ENCODE data around the gene FUOM. TPM values are rescaled to one million over a fixed set of nuclear protein-coding genes. Genes with fewer than 3 reads are reported as not detected.

The FUOM gene, protein sequence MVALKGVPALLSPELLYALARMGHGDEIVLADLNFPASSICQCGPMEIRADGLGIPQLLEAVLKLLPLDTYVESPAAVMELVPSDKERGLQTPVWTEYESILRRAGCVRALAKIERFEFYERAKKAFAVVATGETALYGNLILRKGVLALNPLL
- total RNA-seq (2011; cell fraction: chromatin; rRNA removed; ENCODE audit: low replicate concordance), result 10.6 and 28.4 TPM in 2 replicates
- total RNA-seq (2011; cell fraction: nucleolus; rRNA removed), result 42.5 and 54.1 TPM in 2 replicates
- 19.0 and 24.0 TPM in 2 replicates for total RNA-seq (2011; cell fraction: nucleoplasm; rRNA removed)
- 89.7 and 91.1 TPM in 2 replicates for total RNA-seq (2014; rRNA removed)
- total RNA-seq (2014; rRNA removed; fragmentation: Illumina TruSeq; extraction: Trizol), result 8.6 and 14.0 TPM in 2 replicates
- total RNA-seq (2015; rRNA removed; fragmentation: Illumina TruSeq; extraction: Trizol), result 26.7 and 27.0 TPM in 2 replicates
- 47.8 and 61.2 TPM in 2 replicates for total RNA-seq (2021)
- polyA plus RNA-seq (2011; rRNA removed), result 27.4 and 31.3 TPM in 2 replicates
- 39.9 and 94.4 TPM in 2 replicates for polyA plus RNA-seq (2011; cell fraction: cytosol; rRNA removed)
- polyA plus RNA-seq (2011; cell fraction: nucleus; rRNA removed), result 29.5 and 49.3 TPM in 2 replicates
- 22.3 and 26.8 TPM in 2 replicates for polyA plus RNA-seq (2012)
- polyA plus RNA-seq (2014; fragmentation: Illumina TruSeq; extraction: Trizol), result 20.4 and 34.6 TPM in 2 replicates
- 10 to 100 TPM in 1 of 2 experiments, 1 to 10 TPM in 1; 1.8 to 14.4 TPM for polyA plus RNA-seq (2014; fragmentation: Nextera tagmentation; extraction: Ambion mirVana)
- 96.1 and 108 TPM in 2 replicates for polyA plus RNA-seq (2014; rRNA removed)
- polyA minus RNA-seq (2011; rRNA and poly(A)+ RNA removed), result 2.1 and 4.9 TPM in 2 replicates
- 7.0 and 9.8 TPM in 2 replicates for polyA minus RNA-seq (2011; cell fraction: cytosol; rRNA and poly(A)+ RNA removed)
- 38.7 and 48.6 TPM in 2 replicates for polyA minus RNA-seq (2011; cell fraction: nucleus; rRNA and poly(A)+ RNA removed)
- Bru-seq, nascent RNA, result percentile 73 among the genes with signal in this experiment
- BruChase-seq, experiment 1, labeled RNA remaining after a 2-hour chase, result percentile 53 among the genes with signal in this experiment
- BruChase-seq, experiment 2, labeled RNA remaining after a 6-hour chase, result percentile 53 among the genes with signal in this experiment
- long read RNA-seq, experiment 1, transcript FUOM-201 (6 exons, 709 nt), result major isoform, 19 of 48 reads
- long read RNA-seq, experiment 1, transcript FUOM-203 (6 exons, 762 nt), result minor isoform, 6 of 48 reads
- long read RNA-seq, experiment 1, partial matches to known transcripts, result 9 of 48 reads
- long read RNA-seq, experiment 1, other reads (novel, unspliced or antisense), result 10 of 48 reads
- long read RNA-seq, experiment 2, transcript FUOM-201 (6 exons, 709 nt), result major isoform, 31 of 56 reads
- long read RNA-seq, experiment 2, transcript FUOM-203 (6 exons, 762 nt), result minor isoform, 8 of 56 reads
- long read RNA-seq, experiment 2, partial matches to known transcripts, result 9 of 56 reads
- long read RNA-seq, experiment 2, other reads (novel, unspliced or antisense), result 6 of 56 reads
- long read RNA-seq, experiment 3, transcript FUOM-203 (6 exons, 762 nt), result major isoform, 10 of 29 reads
- long read RNA-seq, experiment 3, transcript FUOM-201 (6 exons, 709 nt), result major isoform, 10 of 29 reads
- long read RNA-seq, experiment 3, partial matches to known transcripts, result 4 of 29 reads
- long read RNA-seq, experiment 3, other reads (novel, unspliced or antisense), result 3 of 29 reads

DNA sequence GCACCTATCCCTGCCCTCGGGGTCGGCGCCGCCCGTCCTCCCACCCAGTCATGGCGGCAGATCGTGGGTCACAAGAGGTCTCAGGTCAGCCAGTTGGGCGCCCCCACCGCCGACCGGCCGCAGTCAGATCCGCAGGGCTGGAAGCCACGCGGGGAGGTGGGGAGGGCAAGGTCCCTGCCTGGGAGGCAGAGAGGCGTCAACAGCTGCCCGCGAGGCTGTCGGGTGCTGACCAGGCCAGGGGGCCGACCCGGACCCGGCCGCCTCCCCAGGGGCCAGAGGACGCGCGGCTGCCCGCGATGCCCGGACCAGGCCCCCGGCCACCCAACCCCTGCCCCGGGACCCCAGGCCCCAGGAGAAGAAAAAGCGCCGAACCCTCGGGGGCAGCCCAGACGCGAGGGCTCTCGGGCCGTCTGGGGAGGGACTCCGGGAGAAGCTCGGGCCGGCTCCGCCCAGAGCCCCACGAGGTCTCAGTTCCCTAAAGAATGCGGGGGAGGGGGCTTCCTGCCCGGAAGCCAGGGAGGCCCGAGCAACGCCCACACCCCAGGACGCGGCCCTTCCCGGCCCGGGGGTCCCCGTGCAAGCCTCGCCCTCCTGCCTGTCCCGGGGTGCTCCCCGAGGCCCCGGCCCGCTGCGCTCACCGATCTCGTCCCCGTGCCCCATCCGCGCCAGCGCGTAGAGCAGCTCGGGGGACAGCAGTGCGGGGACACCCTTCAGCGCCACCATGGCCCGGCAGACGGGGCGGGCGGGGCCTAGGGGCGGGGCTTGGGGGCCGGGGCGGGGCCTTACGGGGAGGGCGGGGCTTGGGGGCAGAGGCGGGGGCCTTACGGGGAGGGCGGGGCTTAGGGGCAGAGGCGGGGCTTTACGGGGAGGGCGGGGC is at the start of gene FUOM:
Gene FUOM (minus strand): TSS at position 735 of the 877 bp plus-strand sequence. CDS start 12 bp downstream, at position 723.
- Histone ChIP-seq H3K4me3 (peak within 1 kb of the TSS; percentile 66), H4K20me1 (replicated peaks; ENCODE audit: control insufficient read depth, insufficient read depth, low read length) (no peaks in the 10 kb centered on the region), H3K79me2 (ENCODE audit: control insufficient read depth, insufficient read depth, low read length) (peaks cover 12% of the 10 kb centered on the region), H3K4me2 (ENCODE audit: insufficient read depth, low read length) (peak within 1 kb of the TSS; percentile 74), H3K9ac (ENCODE audit: insufficient read depth in 1 of 2, low read depth in 2 of 2, low read length in 2 of 2) (peak within 1 kb of the TSS; percentile 74 to 91), H3K9me3 (replicated peaks; ENCODE audit: control insufficient read depth, insufficient read depth, low read depth, low read length) (no peaks in the 10 kb centered on the region), H3K27ac (ENCODE audit: extremely low read depth, low read depth, low read length) (peak within 1 kb of the TSS; percentile 81), H3K27me3 (ENCODE audit: control insufficient read depth in 2 of 2, insufficient read depth in 2 of 2, low read length in 2 of 2) (no peaks in the 10 kb centered on the region), H3K9me1 (ENCODE audit: control insufficient read depth, insufficient read depth, low read length) (no peaks in the 10 kb centered on the region), H3K36me3 (ENCODE audit: control insufficient read depth, insufficient read depth, low read length) (peaks cover 21% of the 10 kb centered on the region; the same call in 1 of the 3 replicates), H2AFZ (ENCODE audit: low read depth, low read length) (peak within 1 kb of the TSS; percentile 79), H3K4me1 (replicated peaks in 1 of 2; ENCODE audit: control insufficient read depth in 2 of 2, insufficient read depth in 2 of 2, low read length in 2 of 2) (peaks cover 15 to 61% of the 10 kb centered on the region in 2 experiments)
- POLR2A ChIA-PET, result no interaction called here
- peak; percentile 83 for ATAC-seq
- WGBS (ENCODE audit: insufficient coverage, low coverage, missing lambda C conversion rate), result 0% methylated on average over 4 of the region's 83 CpGs
- intact Hi-C loops (cut with micrococcal nuclease) (loop anchor here (5.0 kb wide), 1 partner anchor 35 kb away; the partner anchor contains the start of gene MTG1), in situ Hi-C loops (cut with MboI) (no loop called here)
- no peak for FAIRE-seq
- BruUV-seq (replicated peaks), result no TSS peak
- peak; percentile 73 to 95 (median 86) for DNase-seq (ENCODE audit: extremely low read depth in 1 of 4, low spot score in 3 of 4)
- CTCF ChIA-PET (ENCODE audit: low intra/inter-chr PET ratio), result no interaction called here
- TF ChIP-seq NR2C2 (CRISPR knock-in tag; IDR thresholded peaks at IDR 0.05), result no peak
- peak; percentile 60 for TF ChIP-seq NR2C2 (tag; IDR thresholded peaks at IDR 0.05)
- TF ChIP-seq, protein P1, sequence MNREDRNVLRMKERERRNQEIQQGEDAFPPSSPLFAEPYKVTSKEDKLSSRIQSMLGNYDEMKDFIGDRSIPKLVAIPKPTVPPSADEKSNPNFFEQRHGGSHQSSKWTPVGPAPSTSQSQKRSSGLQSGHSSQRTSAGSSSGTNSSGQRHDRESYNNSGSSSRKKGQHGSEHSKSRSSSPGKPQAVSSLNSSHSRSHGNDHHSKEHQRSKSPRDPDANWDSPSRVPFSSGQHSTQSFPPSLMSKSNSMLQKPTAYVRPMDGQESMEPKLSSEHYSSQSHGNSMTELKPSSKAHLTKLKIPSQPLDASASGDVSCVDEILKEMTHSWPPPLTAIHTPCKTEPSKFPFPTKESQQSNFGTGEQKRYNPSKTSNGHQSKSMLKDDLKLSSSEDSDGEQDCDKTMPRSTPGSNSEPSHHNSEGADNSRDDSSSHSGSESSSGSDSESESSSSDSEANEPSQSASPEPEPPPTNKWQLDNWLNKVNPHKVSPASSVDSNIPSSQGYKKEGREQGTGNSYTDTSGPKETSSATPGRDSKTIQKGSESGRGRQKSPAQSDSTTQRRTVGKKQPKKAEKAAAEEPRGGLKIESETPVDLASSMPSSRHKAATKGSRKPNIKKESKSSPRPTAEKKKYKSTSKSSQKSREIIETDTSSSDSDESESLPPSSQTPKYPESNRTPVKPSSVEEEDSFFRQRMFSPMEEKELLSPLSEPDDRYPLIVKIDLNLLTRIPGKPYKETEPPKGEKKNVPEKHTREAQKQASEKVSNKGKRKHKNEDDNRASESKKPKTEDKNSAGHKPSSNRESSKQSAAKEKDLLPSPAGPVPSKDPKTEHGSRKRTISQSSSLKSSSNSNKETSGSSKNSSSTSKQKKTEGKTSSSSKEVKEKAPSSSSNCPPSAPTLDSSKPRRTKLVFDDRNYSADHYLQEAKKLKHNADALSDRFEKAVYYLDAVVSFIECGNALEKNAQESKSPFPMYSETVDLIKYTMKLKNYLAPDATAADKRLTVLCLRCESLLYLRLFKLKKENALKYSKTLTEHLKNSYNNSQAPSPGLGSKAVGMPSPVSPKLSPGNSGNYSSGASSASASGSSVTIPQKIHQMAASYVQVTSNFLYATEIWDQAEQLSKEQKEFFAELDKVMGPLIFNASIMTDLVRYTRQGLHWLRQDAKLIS (CRISPR knock-in tag; IDR thresholded peaks at IDR 0.05), result 0 out of 2 replicates have a peak, but pooled peaks have one; percentile 47
- TF ChIP-seq ZNF263 (CRISPR knock-in tag; IDR thresholded peaks at IDR 0.05; ENCODE audit: borderline replicate concordance), result 0 out of 2 replicates have a peak, but pooled peaks have one; percentile 33
- TF ChIP-seq HDAC8 (tag; IDR thresholded peaks at IDR 0.05), result no peak
- peak; percentile 30 for TF ChIP-seq CCNT2 (IDR thresholded peaks at IDR 0.05; ENCODE audit: borderline replicate concordance, extremely low read depth, insufficient read length, low read depth, low read length)
- peak; percentile 45; the same call in 1 of the 2 replicates for TF ChIP-seq MYC (IDR thresholded peaks at IDR 0.05; ENCODE audit: low read depth, low read length)
- TF ChIP-seq MYC (CRISPR knock-in tag; IDR thresholded peaks at IDR 0.05; ENCODE audit: borderline replicate concordance, low read depth), result no peak
- TF ChIP-seq CREB1 (IDR thresholded peaks at IDR 0.05), result no peak
- TF ChIP-seq CREB1 (CRISPR knock-in tag; IDR thresholded peaks at IDR 0.05), result 0 out of 2 replicates have a peak, but pooled peaks have one; percentile 28

All from K562 (cell line).